ENCODE results near the gene CCAR1. TPM values are rescaled to one million over a fixed set of nuclear protein-coding genes. Genes with fewer than 3 reads are reported as not detected.
"Not testable (repeated sequence)": the region's sequence is repeated elsewhere in the genome, so short reads cannot be mapped to it uniquely, and the experiment has no call there.

Gene CCAR1, protein sequence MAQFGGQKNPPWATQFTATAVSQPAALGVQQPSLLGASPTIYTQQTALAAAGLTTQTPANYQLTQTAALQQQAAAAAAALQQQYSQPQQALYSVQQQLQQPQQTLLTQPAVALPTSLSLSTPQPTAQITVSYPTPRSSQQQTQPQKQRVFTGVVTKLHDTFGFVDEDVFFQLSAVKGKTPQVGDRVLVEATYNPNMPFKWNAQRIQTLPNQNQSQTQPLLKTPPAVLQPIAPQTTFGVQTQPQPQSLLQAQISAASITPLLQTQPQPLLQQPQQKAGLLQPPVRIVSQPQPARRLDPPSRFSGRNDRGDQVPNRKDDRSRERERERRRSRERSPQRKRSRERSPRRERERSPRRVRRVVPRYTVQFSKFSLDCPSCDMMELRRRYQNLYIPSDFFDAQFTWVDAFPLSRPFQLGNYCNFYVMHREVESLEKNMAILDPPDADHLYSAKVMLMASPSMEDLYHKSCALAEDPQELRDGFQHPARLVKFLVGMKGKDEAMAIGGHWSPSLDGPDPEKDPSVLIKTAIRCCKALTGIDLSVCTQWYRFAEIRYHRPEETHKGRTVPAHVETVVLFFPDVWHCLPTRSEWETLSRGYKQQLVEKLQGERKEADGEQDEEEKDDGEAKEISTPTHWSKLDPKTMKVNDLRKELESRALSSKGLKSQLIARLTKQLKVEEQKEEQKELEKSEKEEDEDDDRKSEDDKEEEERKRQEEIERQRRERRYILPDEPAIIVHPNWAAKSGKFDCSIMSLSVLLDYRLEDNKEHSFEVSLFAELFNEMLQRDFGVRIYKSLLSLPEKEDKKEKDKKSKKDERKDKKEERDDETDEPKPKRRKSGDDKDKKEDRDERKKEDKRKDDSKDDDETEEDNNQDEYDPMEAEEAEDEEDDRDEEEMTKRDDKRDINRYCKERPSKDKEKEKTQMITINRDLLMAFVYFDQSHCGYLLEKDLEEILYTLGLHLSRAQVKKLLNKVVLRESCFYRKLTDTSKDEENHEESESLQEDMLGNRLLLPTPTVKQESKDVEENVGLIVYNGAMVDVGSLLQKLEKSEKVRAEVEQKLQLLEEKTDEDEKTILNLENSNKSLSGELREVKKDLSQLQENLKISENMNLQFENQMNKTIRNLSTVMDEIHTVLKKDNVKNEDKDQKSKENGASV
- polyA plus RNA-seq: 40.1 TPM

DNA sequence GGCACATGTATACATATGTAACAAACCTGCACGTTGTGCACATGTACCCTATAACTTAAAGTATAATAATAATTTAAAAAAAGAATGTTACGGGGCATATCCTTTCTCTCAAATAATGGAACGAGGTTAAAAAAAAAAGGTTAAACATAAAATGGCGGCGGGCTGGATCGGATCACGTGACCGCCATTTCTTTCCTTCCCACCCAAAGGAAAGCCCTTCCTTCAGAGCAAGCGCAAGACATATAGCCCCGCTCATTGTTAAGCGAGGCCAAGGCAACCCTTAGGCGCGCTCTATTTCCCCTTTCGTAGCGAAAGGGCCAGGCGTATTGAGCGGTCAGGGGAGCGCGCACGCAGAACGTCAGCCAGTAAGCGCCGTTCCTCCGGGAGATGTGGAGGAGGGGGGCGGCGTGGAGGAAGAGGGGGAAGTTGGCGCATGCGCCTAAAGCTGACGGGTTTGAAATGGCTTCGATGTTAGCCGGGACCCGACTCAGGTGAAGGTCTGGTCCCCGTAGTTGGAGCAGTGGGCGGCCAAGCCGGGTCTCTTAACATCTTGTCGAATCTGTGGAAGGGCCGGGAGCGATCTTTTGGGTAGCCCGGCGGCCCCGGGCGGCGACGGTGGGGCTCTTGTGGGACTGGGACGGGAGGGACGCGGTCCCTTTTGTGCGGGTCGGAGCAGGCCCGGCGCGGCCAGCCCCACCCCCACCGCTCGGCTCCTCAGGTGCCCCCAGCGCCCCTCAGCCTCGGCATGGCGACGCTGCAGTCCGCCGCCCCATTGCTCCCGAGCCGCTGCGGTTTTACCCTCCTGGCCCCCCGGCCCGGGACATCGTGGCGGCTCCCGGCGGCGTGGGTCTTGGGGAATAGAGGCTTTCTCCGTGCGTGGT, at the start of gene CCAR1:
Gene CCAR1, plus strand, starts transcription at position 447 of the 880 bp plus-strand sequence. CDS start 1,266 bp downstream, outside the sequence.
- no peaks in the 10 kb centered on the region for H3K27me3 Mint-ChIP-seq
- peaks cover 3% of the 10 kb centered on the region for H3K36me3 Mint-ChIP-seq
- H3K9me3 Mint-ChIP-seq: peaks cover 0 to 4% (median 0%) of the 10 kb centered on the region in 3 donors
- H3K27ac Mint-ChIP-seq: peak within 1 kb of the TSS; percentile 90 to 99 (median 97)
- H3K4me3 Mint-ChIP-seq: peak within 1 kb of the TSS; percentile 89 to 100 (median 96)
- H3K4me1 Mint-ChIP-seq: peaks cover 9 to 12% (median 11%) of the 10 kb centered on the region in 3 donors

DNA sequence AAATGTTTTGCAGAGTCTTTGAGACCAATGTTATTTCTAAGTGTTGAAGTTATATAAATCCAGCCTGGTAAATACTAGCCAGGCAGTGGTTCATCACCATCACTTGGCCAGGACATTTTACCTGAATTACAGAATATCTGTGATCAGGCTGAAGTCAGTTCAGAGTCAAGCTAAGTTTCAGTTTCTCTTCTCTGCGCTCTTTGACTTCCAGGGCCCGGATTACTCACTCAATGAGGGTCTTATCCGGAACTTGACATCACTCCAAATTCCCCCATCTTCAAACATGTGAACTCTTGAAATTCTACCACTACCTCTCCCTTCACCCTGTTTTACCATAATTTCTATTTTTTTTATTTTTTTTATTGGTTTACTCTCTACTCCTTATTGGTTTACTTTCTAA, 36.6 kb upstream of the CCAR1 start:
- Mint-ChIP-seq H3K27me3 (no peaks in the 10 kb centered on the region), H3K27ac (peak overlapping the region in 1 of 3 donors; percentile 83), H3K4me1 (peaks cover 4 to 8% (median 7%) of the 10 kb centered on the region in 3 donors), H3K4me3 (peak overlapping the region; percentile 47 to 91 (median 78)), H3K9me3 (no peaks in the 10 kb centered on the region), H3K36me3 (peaks cover 2% of the 10 kb centered on the region)

DNA sequence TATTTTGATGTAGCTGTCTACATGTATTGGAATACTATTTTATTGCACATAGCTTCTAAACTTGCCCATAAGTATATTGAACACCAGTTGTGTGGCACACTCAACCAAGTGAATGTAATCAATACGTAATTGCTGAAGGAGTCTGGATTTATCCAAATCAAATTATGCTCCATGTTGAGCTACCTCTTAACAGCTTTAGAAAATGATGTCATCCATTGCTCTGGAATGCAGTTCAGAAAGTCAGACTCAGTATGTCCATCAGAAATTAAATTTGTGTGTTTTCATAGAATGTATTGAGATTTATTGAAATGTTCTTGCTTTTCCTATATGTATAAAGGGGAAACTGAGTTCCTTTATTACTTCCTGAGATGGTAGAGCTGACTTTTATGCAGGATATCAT, 25.0 kb upstream of the CCAR1 start:
- Mint-ChIP-seq H3K27me3 (no peaks in the 10 kb centered on the region), H3K36me3 (peaks cover 1% of the 10 kb centered on the region), H3K9me3 (no peaks in the 10 kb centered on the region), H3K4me1 (no peaks in the 10 kb centered on the region), H3K27ac (no peak overlapping the region), H3K4me3 (no peak overlapping the region)

DNA sequence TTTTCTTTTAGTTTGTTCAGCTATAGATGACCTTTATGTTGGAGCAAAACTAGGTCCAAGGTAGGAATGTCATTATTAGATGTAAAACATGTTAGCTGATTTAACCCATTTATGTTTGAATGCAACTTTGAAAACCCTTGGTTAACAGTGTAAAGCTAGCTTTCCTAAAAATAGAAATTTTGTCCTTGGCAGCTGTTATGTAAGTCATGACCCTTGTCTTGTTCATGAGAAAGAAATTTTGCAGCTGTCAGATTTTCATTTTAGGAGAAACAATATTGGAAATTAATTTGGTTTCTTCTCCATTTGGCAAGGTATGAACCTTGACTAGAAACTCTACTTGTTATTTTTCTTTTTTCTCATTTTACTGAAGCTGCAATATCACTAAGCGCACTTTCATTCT, 23.9 kb upstream of the CCAR1 start:
- H3K4me3 Mint-ChIP-seq: no peak overlapping the region
- H3K27me3 Mint-ChIP-seq: no peaks in the 10 kb centered on the region
- H3K9me3 Mint-ChIP-seq: no peaks in the 10 kb centered on the region
- H3K4me1 Mint-ChIP-seq: no peaks in the 10 kb centered on the region
- peaks cover 1% of the 10 kb centered on the region for H3K36me3 Mint-ChIP-seq
- no peak overlapping the region for H3K27ac Mint-ChIP-seq

DNA sequence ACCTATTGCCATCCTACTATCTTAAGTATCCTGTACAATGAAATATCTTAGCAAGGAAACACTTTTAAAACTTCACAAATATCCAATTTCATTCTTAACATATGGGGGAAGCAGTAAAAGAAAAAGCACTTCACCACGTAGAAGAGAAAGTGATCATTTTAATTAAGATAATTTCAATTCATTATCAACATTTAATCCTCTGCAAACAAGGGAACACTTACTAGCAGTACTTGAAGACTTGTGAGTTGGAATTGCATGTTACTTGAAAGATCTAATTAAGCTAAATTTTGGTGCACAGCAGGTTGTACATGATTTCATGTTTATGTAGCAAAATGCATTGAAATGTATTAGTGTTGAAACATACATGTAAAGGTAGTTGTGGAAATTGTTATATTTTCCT, 20.8 kb upstream of the CCAR1 start:
- Mint-ChIP-seq H3K27ac (no peak overlapping the region), H3K36me3 (no peaks in the 10 kb centered on the region), H3K27me3 (no peaks in the 10 kb centered on the region), H3K4me3 (no peak overlapping the region), H3K9me3 (no peaks in the 10 kb centered on the region), H3K4me1 (no peaks in the 10 kb centered on the region)

DNA sequence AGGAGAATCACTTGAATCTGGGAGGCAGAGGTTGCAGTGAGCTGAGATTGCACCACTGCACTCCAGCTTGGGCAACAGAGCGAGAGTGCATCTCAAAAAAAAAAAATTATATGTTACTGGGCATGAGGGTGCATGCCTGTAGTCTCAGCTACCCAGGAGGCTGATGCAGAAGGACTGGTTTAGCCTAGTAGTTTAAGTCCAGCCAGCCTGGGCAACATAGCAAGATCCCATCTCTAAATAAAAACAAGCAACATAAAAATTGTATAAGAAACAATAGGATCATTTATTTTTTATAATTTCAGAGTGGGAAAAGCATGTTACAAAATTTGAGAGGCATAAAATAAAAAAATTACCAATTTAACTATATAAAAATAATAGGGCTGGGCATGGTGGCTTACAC, 15.5 kb upstream of the CCAR1 start:
- H3K27me3 Mint-ChIP-seq: no peaks in the 10 kb centered on the region
- H3K27ac Mint-ChIP-seq: no peak overlapping the region
- H3K4me1 Mint-ChIP-seq: peaks cover 0 to 4% (median 0%) of the 10 kb centered on the region in 3 donors
- no peaks in the 10 kb centered on the region for H3K36me3 Mint-ChIP-seq
- H3K9me3 Mint-ChIP-seq: no peaks in the 10 kb centered on the region
- no peak overlapping the region for H3K4me3 Mint-ChIP-seq

DNA sequence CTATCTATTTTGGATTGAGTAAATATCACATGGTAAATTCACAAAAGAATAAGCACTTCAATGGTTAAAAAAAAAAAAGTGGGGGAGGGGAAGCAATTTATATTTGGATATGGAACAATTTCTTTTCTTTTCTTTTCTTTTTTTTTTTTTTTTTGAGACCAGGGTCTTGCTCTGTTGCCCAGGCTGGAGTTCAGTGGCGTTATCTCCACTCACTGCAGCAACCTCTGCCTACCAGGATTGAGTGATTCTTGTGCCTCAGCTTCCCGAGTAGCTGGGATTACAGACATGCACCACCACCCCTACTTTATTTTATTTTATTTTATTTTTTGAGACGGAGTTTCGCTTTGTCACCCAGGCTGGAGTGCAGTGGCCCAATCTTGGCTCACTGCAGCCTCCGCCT, 12.1 kb upstream of the CCAR1 start:
- H3K27ac Mint-ChIP-seq, H3K4me1 Mint-ChIP-seq, H3K27me3 Mint-ChIP-seq, H3K9me3 Mint-ChIP-seq, H3K36me3 Mint-ChIP-seq, H3K4me3 Mint-ChIP-seq: not testable (repeated sequence)

DNA sequence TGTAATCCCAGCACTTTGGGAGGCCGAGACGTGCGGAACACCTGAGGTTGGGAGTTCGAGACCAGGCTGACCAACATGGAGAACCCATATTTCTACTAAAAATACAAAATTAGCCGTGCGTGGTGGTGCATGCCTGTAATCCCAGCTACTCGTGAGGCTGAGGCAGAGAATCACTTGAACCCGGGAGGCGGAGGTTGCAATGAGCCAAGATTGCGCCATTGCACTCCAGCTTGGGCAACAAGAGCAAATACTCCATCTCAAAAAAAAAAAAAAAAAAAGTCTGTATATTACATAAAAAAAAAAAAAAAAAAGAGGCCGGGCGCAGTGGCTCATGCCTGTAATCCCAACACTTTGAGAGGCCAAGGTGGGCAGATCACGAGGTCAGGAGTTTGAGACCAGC, 8.0 kb upstream of the CCAR1 start:
- not testable (repeated sequence) for H3K4me1 Mint-ChIP-seq, H3K27me3 Mint-ChIP-seq, H3K36me3 Mint-ChIP-seq, H3K27ac Mint-ChIP-seq, H3K9me3 Mint-ChIP-seq, H3K4me3 Mint-ChIP-seq

DNA sequence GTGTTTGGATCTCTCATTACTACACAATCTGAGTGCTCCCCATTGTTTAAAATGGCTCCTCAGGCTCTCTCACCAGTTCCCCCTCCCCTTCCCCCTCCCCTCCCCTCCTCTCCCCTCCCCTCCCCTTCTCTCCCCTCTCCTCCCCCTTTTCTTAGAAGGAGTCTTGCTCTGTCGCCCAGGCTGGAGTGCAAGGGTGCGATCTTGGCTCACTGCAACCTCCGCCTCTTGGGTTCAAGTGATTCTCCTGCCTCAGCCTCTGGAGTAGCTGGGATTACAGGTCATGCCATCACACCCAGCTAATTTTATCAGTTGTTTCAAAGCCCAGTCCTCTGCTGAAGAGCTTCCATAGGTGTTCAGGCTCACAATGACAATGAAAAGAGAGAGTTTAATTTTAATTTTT, 3.6 kb upstream of the CCAR1 start:
- Mint-ChIP-seq H3K36me3 (peaks cover 3% of the 10 kb centered on the region), H3K4me1 (peaks cover 8 to 11% (median 10%) of the 10 kb centered on the region in 3 donors), H3K27me3 (no peaks in the 10 kb centered on the region), H3K9me3 (peaks cover 0 to 4% (median 0%) of the 10 kb centered on the region in 3 donors), H3K27ac (peak overlapping the region in 1 of 3 donors; percentile 35), H3K4me3 (no peak overlapping the region)

DNA sequence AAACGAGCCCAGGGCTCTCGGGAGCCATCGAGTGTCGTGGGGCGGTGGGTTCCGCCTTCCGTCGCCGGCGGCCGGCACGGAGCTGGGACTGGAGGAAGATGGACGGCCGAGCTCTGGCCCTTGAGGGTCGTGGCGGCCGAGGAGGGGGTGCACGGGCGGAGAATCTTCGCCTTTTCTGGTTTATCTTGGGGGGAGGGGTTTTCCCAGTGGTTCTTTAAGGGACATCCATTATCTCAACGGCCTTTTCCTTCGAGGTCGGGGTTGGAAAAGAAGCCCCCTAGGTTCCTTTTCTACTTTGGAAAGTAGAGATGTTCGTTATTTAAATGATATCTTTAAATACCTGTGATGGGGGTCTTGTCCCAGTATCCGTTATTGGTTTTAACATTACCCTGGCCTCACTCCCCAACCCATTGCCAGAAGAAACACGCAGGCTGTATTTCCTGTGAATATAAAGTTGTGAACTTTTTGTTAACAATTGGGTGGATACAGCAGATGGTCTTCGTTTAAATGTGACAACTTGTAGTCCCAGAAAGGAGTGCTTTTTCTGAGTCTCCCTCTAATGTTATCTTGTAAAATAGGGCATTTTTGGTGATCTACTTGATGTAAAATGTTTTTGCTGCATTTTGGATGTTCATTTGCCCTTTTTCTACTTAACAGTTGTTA, 765 bp downstream of the CCAR1 start:
- Mint-ChIP-seq H3K27ac (peak overlapping the region; percentile 86 to 97 (median 90)), H3K9me3 (peaks cover 0 to 4% (median 0%) of the 10 kb centered on the region in 3 donors), H3K4me3 (peak overlapping the region; percentile 89 to 100 (median 96)), H3K36me3 (peaks cover 6% of the 10 kb centered on the region), H3K27me3 (no peaks in the 10 kb centered on the region), H3K4me1 (peaks cover 9 to 13% (median 12%) of the 10 kb centered on the region in 3 donors)

DNA sequence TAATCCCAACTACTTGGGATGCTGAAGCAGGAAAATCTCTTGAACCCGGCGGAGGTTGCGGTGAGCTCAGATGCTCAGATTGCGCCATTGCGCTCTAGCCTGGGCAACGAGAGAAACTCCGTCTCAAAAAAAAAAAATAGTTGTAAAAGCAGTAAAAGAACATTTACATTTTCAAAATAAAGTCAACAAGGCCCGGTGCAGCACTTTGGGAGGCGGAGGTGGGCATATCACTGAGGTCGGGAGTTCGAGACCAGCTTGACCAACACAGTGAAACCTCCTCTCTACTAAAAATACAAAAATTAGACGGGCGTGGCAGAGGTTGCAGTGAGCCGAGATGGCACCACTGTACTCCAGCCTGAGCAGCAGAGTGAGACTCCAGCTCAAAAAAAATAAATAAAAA, 4.0 kb downstream of the CCAR1 start:
- Mint-ChIP-seq H3K36me3 (peaks cover 8% of the 10 kb centered on the region), H3K4me3 (peak overlapping the region in 1 of 4 donors; percentile 12), H3K27ac (peak overlapping the region in 1 of 3 donors; percentile 59), H3K27me3 (no peaks in the 10 kb centered on the region), H3K4me1 (peaks cover 9 to 16% (median 16%) of the 10 kb centered on the region in 3 donors), H3K9me3 (no peaks in the 10 kb centered on the region)

DNA sequence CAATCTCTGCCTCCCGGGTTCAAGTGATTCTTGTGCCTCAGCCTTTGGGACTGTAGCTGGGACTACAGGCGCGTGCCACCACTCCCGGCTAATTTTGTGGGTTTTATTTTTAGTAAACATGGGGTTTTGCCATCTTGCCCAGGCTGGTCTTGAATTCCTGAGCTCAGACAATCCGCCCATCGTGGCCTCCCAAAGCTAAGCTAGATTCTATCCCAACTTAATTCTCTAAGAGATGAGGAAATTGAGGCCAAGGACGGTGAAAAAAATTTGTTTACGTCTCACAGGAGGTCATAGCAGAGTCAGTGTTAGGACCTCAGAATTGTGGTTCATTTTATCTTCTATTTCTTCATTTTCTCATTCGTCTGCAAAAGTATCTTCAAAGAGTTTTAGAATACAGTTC, 6.1 kb downstream of the CCAR1 start:
- Mint-ChIP-seq H3K27ac (no peak overlapping the region), H3K27me3 (no peaks in the 10 kb centered on the region), H3K4me1 (peaks cover 5 to 8% (median 8%) of the 10 kb centered on the region in 3 donors), H3K9me3 (no peaks in the 10 kb centered on the region), H3K36me3 (peaks cover 5% of the 10 kb centered on the region), H3K4me3 (no peak overlapping the region)

DNA sequence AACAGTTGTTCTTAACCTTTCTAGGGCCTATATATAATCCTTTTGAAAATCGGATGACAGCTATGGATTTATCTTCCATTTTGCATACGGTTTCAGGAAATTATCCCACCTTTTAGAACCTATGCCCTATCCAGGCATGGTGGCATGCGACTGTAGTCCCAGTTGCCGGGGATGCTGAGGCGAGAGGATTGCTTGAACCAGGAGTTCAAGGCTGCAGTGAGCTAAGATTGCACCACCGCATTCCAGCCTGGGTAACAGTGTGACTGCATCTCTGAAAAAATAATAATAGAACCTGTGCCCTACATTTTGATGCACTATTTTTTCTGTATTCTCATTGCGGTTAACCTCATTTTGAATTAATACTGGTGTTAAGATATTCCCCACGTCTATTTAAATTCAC, 11.6 kb downstream of the CCAR1 start:
- H3K4me1 Mint-ChIP-seq: peaks cover 0 to 5% (median 1%) of the 10 kb centered on the region in 3 donors
- H3K27me3 Mint-ChIP-seq: no peaks in the 10 kb centered on the region
- no peaks in the 10 kb centered on the region for H3K9me3 Mint-ChIP-seq
- peaks cover 7% of the 10 kb centered on the region for H3K36me3 Mint-ChIP-seq
- H3K27ac Mint-ChIP-seq: no peak overlapping the region
- H3K4me3 Mint-ChIP-seq: no peak overlapping the region

DNA sequence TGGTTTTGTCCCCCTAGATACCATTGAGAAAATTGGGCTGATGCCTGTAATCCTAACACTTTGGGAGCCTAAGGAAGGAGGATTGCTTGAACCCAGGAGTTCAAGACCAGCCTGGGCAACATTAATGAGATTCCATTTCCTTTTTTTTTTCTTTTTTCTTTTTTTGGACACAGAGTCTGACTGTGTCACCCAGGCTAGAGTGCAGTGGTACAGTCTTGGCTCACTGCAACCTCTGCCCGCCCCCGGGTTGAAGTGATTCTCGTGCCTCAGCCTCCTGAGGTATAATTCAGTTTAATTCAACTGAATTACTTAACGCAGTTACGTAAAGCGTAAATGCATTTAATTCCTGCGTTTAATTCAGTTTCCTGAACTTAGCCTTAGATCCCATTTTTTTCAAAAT, 13.3 kb downstream of the CCAR1 start:
- Mint-ChIP-seq H3K27me3 (no peaks in the 10 kb centered on the region), H3K4me1 (peaks cover 0 to 2% (median 1%) of the 10 kb centered on the region in 3 donors), H3K9me3 (no peaks in the 10 kb centered on the region), H3K36me3 (peaks cover 5% of the 10 kb centered on the region), H3K4me3 (no peak overlapping the region), H3K27ac (no peak overlapping the region)
